Measurements from ENCODE around the gene UBE2D2. TPM values are rescaled to one million over a fixed set of nuclear protein-coding genes. Genes with fewer than 3 reads are reported as not detected.
A peak's percentile ranks its signal among the peaks of the same experiment; 100 is the strongest.

UBE2D2 gene
- total RNA-seq, 1 donor from 2014 or later, result 129 TPM

DNA sequence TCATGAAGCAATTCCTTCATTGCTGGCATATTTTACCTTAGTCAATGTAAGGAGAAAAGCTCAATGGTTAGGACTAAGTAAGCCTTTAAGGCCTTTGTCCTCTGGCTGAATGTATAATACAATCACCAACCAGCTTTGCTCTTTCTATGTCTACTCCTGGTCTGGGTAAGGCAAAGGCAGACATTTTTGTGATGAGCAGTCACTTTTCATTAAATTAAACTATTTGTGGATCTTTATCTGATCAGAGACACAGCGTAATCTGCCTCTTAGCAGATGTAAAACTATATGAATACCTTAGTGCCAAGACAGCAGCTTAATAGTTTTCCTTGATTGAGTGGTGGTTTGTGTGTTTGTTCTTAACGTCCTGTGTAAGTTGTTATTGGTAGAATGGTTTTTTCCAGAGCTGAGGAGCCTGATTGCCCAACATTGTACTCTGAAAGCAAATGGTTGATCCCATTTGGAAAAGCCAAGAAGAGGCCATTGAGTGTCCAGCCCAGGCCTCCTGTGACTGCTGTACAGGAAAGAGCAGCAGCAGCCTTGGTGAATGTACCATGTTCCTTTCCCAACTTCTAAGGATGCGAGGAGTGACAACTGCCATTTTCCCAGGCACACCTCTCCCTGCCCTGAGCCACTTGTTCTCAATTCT, 70.5 kb downstream of the UBE2D2 start:
- H3K4me1 Mint-ChIP-seq (ENCODE audit: low read depth), result peaks cover 28% of the 10 kb centered on the region
- TF ChIP-seq, protein P1, sequence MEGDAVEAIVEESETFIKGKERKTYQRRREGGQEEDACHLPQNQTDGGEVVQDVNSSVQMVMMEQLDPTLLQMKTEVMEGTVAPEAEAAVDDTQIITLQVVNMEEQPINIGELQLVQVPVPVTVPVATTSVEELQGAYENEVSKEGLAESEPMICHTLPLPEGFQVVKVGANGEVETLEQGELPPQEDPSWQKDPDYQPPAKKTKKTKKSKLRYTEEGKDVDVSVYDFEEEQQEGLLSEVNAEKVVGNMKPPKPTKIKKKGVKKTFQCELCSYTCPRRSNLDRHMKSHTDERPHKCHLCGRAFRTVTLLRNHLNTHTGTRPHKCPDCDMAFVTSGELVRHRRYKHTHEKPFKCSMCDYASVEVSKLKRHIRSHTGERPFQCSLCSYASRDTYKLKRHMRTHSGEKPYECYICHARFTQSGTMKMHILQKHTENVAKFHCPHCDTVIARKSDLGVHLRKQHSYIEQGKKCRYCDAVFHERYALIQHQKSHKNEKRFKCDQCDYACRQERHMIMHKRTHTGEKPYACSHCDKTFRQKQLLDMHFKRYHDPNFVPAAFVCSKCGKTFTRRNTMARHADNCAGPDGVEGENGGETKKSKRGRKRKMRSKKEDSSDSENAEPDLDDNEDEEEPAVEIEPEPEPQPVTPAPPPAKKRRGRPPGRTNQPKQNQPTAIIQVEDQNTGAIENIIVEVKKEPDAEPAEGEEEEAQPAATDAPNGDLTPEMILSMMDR (IDR thresholded peaks at IDR 0.05), result no peak
- no peak overlapping the region for H3K4me3 Mint-ChIP-seq (ENCODE audit: unreplicated experiment)
- DNase-seq (ENCODE audit: low spot score), result no peak
- H3K27ac Mint-ChIP-seq (ENCODE audit: unreplicated experiment), result no peak overlapping the region
- peaks cover 14% of the 10 kb centered on the region for H3K36me3 Mint-ChIP-seq (ENCODE audit: low read depth)
- H3K27me3 Mint-ChIP-seq (ENCODE audit: low read depth), result no peaks in the 10 kb centered on the region
- H3K9me3 Mint-ChIP-seq (ENCODE audit: low read depth), result no peaks in the 10 kb centered on the region

DNA sequence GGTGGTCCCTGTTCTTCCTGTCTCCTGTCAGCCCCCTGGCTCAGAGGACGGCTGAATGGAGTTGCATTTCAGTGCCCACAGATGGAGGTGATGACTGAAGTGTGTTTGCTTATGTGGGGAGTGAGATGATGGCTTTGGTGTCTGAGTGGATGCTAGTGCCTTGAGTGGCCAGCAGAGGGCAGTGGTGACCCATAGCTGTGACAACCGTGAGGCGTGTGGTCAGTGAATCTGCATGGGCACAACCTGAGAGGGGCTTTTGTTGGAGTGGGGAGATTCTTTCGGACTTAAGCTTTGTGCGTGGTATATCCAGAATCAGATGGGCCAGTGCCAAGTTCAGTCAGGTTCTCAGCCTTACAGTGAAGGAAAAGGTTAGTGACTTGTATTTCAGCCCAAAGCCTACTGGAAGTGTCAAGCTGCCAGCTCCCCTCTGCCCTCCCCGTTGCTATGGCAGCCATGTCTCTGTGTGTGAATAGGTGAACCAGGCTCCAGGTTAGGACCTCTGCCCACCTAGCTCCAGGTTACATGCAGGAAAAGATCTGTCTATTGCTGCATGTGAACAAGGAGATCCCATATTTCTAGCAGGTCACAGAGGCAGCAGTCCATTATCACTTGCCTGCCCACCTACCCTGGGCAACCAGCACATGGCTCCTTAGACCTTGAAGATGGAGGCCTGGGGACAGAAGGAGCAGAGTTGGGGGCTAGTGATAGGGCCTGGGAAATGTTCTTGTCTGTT, 72.3 kb downstream of the UBE2D2 start:
- no peak for DNase-seq (ENCODE audit: low spot score)
- Mint-ChIP-seq H3K9me3 (ENCODE audit: low read depth) (no peaks in the 10 kb centered on the region), H3K4me3 (ENCODE audit: unreplicated experiment) (no peak overlapping the region), H3K36me3 (ENCODE audit: low read depth) (peaks cover 6% of the 10 kb centered on the region), H3K4me1 (ENCODE audit: low read depth) (peaks cover 42% of the 10 kb centered on the region), H3K27me3 (ENCODE audit: low read depth) (no peaks in the 10 kb centered on the region), H3K27ac (ENCODE audit: unreplicated experiment) (peak overlapping the region; percentile 80)
- TF ChIP-seq, protein P1 (IDR thresholded peaks at IDR 0.05), result peak; percentile 96

DNA sequence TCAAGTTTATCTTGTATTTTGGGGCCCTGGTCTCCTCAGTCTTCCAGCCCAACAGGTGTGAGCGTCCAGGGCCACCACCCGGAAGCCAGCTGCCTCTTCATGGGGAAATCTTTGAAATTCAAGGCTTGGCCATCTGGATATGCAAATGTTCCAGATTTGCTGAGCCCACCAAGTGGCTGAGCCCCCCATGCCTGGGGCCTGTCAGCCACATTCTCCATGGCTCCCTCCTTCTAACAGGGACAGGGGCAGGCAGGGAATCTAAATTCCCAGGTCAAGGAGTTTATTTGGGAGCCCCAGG, 72.8 kb downstream of the UBE2D2 start:
- Mint-ChIP-seq H3K4me3 (ENCODE audit: unreplicated experiment) (no peak overlapping the region), H3K36me3 (ENCODE audit: low read depth) (peaks cover 4% of the 10 kb centered on the region), H3K4me1 (ENCODE audit: low read depth) (peaks cover 46% of the 10 kb centered on the region), H3K27ac (ENCODE audit: unreplicated experiment) (peak overlapping the region; percentile 80), H3K9me3 (ENCODE audit: low read depth) (no peaks in the 10 kb centered on the region), H3K27me3 (ENCODE audit: low read depth) (no peaks in the 10 kb centered on the region)
- TF ChIP-seq, protein P1 (IDR thresholded peaks at IDR 0.05), result no peak
- DNase-seq (ENCODE audit: low spot score), result no peak

DNA sequence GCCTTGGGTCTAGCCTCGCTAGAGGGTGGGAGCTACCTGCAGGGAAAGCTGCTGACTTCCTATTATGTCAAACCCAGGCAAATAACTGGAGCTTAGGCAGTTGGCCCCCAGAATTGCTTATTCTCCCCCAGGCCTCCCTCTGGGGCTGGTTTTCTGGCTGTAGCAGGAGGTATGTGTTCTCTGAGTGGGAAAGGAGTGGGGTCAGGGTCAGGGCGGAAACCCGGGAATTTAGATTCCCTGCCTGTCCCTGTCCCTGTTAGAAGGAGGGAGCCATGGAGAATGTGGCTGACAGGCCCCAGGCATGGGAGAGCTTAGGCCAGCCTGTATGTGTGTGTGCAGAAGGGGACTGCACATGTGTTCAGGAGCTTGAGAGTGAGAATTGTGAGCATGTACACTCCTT, 73.4 kb downstream of the UBE2D2 start:
- TF ChIP-seq, protein P1 (IDR thresholded peaks at IDR 0.05), result no peak
- no peak for DNase-seq (ENCODE audit: low spot score)
- Mint-ChIP-seq H3K36me3 (ENCODE audit: low read depth) (peaks cover 2% of the 10 kb centered on the region), H3K4me1 (ENCODE audit: low read depth) (peaks cover 48% of the 10 kb centered on the region), H3K9me3 (ENCODE audit: low read depth) (no peaks in the 10 kb centered on the region), H3K4me3 (ENCODE audit: unreplicated experiment) (no peak overlapping the region), H3K27ac (ENCODE audit: unreplicated experiment) (peak overlapping the region; percentile 69), H3K27me3 (ENCODE audit: low read depth) (no peaks in the 10 kb centered on the region)

DNA sequence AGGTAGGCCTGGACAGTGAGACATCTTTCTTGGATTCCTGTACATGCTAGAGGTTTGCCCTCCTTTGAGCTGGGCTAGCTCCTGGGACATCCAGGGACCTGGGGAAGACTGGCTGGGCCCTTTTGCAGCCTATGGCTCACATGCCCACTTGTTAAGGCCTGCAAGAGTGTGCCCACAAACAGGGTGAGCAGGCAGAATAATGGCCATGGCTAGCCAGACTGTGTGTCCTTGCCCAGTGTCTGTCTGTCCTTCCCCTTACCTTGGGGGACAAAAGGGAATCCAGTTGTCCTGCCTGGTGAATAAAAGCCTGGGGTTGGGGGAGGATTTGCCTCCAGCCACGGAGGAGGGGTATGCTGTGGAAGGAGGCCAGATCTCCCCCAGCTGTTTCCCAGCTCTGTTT, 74.1 kb downstream of the UBE2D2 start:
- TF ChIP-seq, protein P1 (IDR thresholded peaks at IDR 0.05), result no peak
- Mint-ChIP-seq H3K4me1 (ENCODE audit: low read depth) (peaks cover 51% of the 10 kb centered on the region), H3K36me3 (ENCODE audit: low read depth) (peaks cover 1% of the 10 kb centered on the region), H3K9me3 (ENCODE audit: low read depth) (no peaks in the 10 kb centered on the region), H3K27ac (ENCODE audit: unreplicated experiment) (peak overlapping the region; percentile 95), H3K27me3 (ENCODE audit: low read depth) (no peaks in the 10 kb centered on the region), H3K4me3 (ENCODE audit: unreplicated experiment) (no peak overlapping the region)
- DNase-seq (ENCODE audit: low spot score), result no peak
